ENCODE results near the gene SLC35E1. TPM values are rescaled to one million over a fixed set of nuclear protein-coding genes. Genes with fewer than 3 reads are reported as not detected.

Gene SLC35E1
- total and polyA plus RNA-seq, 10 donors = 13.2 to 36.6 (median 29.9) TPM

- intact Hi-C loops (cut with DNase I; ENCODE audit: low total_unique reads) = no loop called here
- Histone ChIP-seq H3K36me3 (peaks cover 0 to 24% (median 0%) of the 10 kb centered on the region in 6 donors), H3K27me3 (replicated peaks in 1 of 7) (no peaks in the 10 kb centered on the region), H3K4me3 (no peak overlapping the region), H3K27ac (peak overlapping the region in 3 of 8 donors; percentile 7 to 58 (median 49)), H3K4me1 (peaks cover 15 to 85% (median 54%) of the 10 kb centered on the region in 6 donors), H3K9me3 (no peaks in the 10 kb centered on the region)
- TF ChIP-seq POLR2A (IDR thresholded peaks at IDR 0.05) = no peak
- TF ChIP-seq CTCF (IDR thresholded peaks at IDR 0.05 in 8 of 11, conservative IDR thresholded peaks at IDR 0.05 in 3 of 11) = no peak
- no peak for TF ChIP-seq POLR2AphosphoS5 (IDR thresholded peaks at IDR 0.05)
- no peak for DNase-seq
- WGBS, 5 donors = 72 to 93% (median 75%) methylated on average over 3 of the region's 3 CpGs
These were observed 32.9 kb upstream of the SLC35E1 start for GRCh38 chr19:16605115-16605514.

GRCh38 chr19:16604615-16605014, 32.4 kb upstream of the SLC35E1 start:
- DNase-seq = no peak
- Histone ChIP-seq H3K4me3 (no peak overlapping the region), H3K27me3 (replicated peaks in 1 of 7) (no peaks in the 10 kb centered on the region), H3K4me1 (peaks cover 12 to 85% (median 54%) of the 10 kb centered on the region in 6 donors), H3K27ac (peak overlapping the region in 1 of 8 donors; percentile 58), H3K36me3 (peaks cover 0 to 24% (median 0%) of the 10 kb centered on the region in 6 donors), H3K9me3 (no peaks in the 10 kb centered on the region)
- TF ChIP-seq CTCF (IDR thresholded peaks at IDR 0.05 in 8 of 11, conservative IDR thresholded peaks at IDR 0.05 in 3 of 11) = no peak
- TF ChIP-seq POLR2A (IDR thresholded peaks at IDR 0.05) = no peak
- no peak for TF ChIP-seq POLR2AphosphoS5 (IDR thresholded peaks at IDR 0.05)
- intact Hi-C loops (cut with DNase I; ENCODE audit: low total_unique reads) = no loop called here
- WGBS, 5 donors = 70 to 94% (median 86%) methylated on average over 3 to 6 of the region's 6 CpGs

- Histone ChIP-seq H3K27me3 (replicated peaks in 1 of 7) (no peaks in the 10 kb centered on the region), H3K36me3 (peaks cover 0 to 24% (median 0%) of the 10 kb centered on the region in 6 donors), H3K27ac (no peak overlapping the region), H3K4me3 (no peak overlapping the region), H3K4me1 (peaks cover 5 to 83% (median 49%) of the 10 kb centered on the region in 6 donors), H3K9me3 (no peaks in the 10 kb centered on the region)
- TF ChIP-seq CTCF (IDR thresholded peaks at IDR 0.05 in 8 of 11, conservative IDR thresholded peaks at IDR 0.05 in 3 of 11) (no peak), POLR2AphosphoS5 (IDR thresholded peaks at IDR 0.05) (no peak), POLR2A (IDR thresholded peaks at IDR 0.05) (no peak)
- intact Hi-C loops (cut with DNase I; ENCODE audit: low total_unique reads) = no loop called here
- 75 to 92% (median 90%) methylated on average over 3 of the region's 3 CpGs for WGBS, 5 donors
- DNase-seq = no peak
These were observed 30.9 kb upstream of the SLC35E1 start for GRCh38 chr19:16603090-16603489.

- intact Hi-C loops (cut with DNase I; ENCODE audit: low total_unique reads) = no loop called here
- H3K4me3 ChIP-seq = no peak overlapping the region
- H3K36me3 ChIP-seq = peaks cover 0 to 21% (median 0%) of the 10 kb centered on the region in 6 donors
- H3K9me3 ChIP-seq = no peaks in the 10 kb centered on the region
- H3K27me3 ChIP-seq (replicated peaks in 1 of 7) = no peaks in the 10 kb centered on the region
- no peak for DNase-seq
- peaks cover 0 to 80% (median 44%) of the 10 kb centered on the region in 6 donors for H3K4me1 ChIP-seq
- WGBS, 5 donors = 95 to 97% (median 95%) methylated on average over 18 to 20 of the region's 20 CpGs
- TF ChIP-seq POLR2AphosphoS5 (IDR thresholded peaks at IDR 0.05) (peak in 1 of 3 donors; percentile 19), POLR2A (IDR thresholded peaks at IDR 0.05) (no peak)
- no peak overlapping the region for H3K27ac ChIP-seq
These were observed 29.3 kb upstream of the SLC35E1 start for GRCh38 chr19:16601378-16602052.

All from spleen (tissue), 11 donors.